OCI-LY7 (cell line): ENCODE data around the gene FAM118B. TPM values are rescaled to one million over a fixed set of nuclear protein-coding genes. Genes with fewer than 3 reads are reported as not detected.

ENCODE experiments used
- BruUV-seq: library from RNA; stranded (reverse); fragments of 400-500 nt; replicated peaks from 2 replicates; lab custom pipeline; 2021; lab: Mats Ljungman, UMichigan
- CTCF ChIA-PET: fragments of 300-600 bp; sonication (Branson Sonifier 250); formaldehyde crosslinking; loops from one replicate; lab custom pipeline; 2022; ENCODE audit warnings: antibody characterized with exemption; ENCODE audit not compliant: unreplicated experiment; lab: Charles Lee
- POLR2A ChIA-PET: fragments of 300-600 bp; sonication (Branson Sonifier 250); formaldehyde crosslinking; loops from one replicate; lab custom pipeline; 2022; ENCODE audit warnings: antibody characterized with exemption; lab: Charles Lee
- DNase-seq: peaks from one replicate; pipeline ENCODE4 v3.0.0-alpha.2; 2015; ENCODE audit warnings: low spot score
- H2AFZ ChIP-seq: fragments of 200-600 bp; sonication (generic), shearing (Covaris generic); 2 replicates; pipeline ENCODE4 v1.6.1; 2014; ENCODE audit warnings: mild to moderate bottlenecking, antibody characterized with exemption, low read length, moderate library complexity
- H3K27ac ChIP-seq: fragments of 200-600 bp; sonication (generic); 2 replicates; pipeline ENCODE4 v1.5.1; 2014; ENCODE audit warnings: mixed run types, low read depth, mild to moderate bottlenecking, moderate library complexity, low read length, inconsistent platforms; ENCODE audit not compliant: poor library complexity, severe bottlenecking
- H3K36me3 ChIP-seq: fragments of 200-600 bp; sonication (generic); 2 replicates; pipeline ENCODE4 v1.6.1; 2014; ENCODE audit warnings: mild to moderate bottlenecking, antibody characterized with exemption, low read length, moderate library complexity, mixed read lengths; ENCODE audit not compliant: insufficient read depth
- H3K4me1 ChIP-seq: fragments of 200-600 bp; sonication (generic); 2 replicates; pipeline ENCODE4 v1.5.1; 2014; ENCODE audit warnings: mild to moderate bottlenecking, low read length; ENCODE audit not compliant: insufficient read depth, poor library complexity, severe bottlenecking
- H3K4me2 ChIP-seq: fragments of 200-600 bp; sonication (generic); 2 replicates; pipeline ENCODE4 v1.6.1; 2014; ENCODE audit warnings: mild to moderate bottlenecking, low read length
- H3K4me3 ChIP-seq: fragments of 200-600 bp; sonication (generic); 2 replicates; pipeline ENCODE4 v1.5.1; 2014; ENCODE audit warnings: mild to moderate bottlenecking, low read depth, low read length; ENCODE audit not compliant: poor library complexity, severe bottlenecking
- H3K79me2 ChIP-seq: fragments of 200-600 bp; sonication (generic); 2 replicates; pipeline ENCODE4 v1.6.1; 2016; ENCODE audit warnings: low read depth, mild to moderate bottlenecking, low read length, moderate library complexity, mixed read lengths; ENCODE audit not compliant: insufficient read depth
- H3K9me2 ChIP-seq: fragments of 200-600 bp; sonication (generic); 2 replicates; pipeline ENCODE4 v1.6.1; 2016; ENCODE audit warnings: mild to moderate bottlenecking, low read length, mixed read lengths; ENCODE audit not compliant: insufficient read depth
- H3K9me3 ChIP-seq: fragments of 200-600 bp; sonication (generic); 2 replicates; pipeline ENCODE4 v1.6.1; 2014; ENCODE audit warnings: mild to moderate bottlenecking, mixed run types, low read length, mixed read lengths
- H4K20me1 ChIP-seq: fragments of 200-600 bp; sonication (generic); 2 replicates; pipeline ENCODE4 v1.6.1; 2014; ENCODE audit warnings: mild to moderate bottlenecking, antibody characterized with exemption, low read length, moderate library complexity, mixed read lengths; ENCODE audit not compliant: insufficient read depth
- EZH2phosphoT487 ChIP-seq: fragments of 200-600 bp; sonication (generic); IDR thresholded peaks from 2 replicates; pipeline ENCODE4 v1.6.1; 2018; ENCODE audit warnings: low read depth, borderline replicate concordance, mild to moderate bottlenecking, mixed run types, antibody characterized with exemption, low read length, moderate library complexity, mixed read lengths
- intact Hi-C: fragments of 100-400 bp; cut with micrococcal nuclease; formaldehyde crosslinking; loops from one replicate; pipeline ENCODE4 v1.10.0; 2022; ENCODE audit not compliant: unreplicated experiment
- total RNA-seq, 2 experiments: library from RNA; depleted of rRNA in 1 of 2; stranded (reverse); fragments of >200 nt in 1 of 2; shearing (Covaris generic) in 1 of 2; gene quantifications; 2 replicates each; pipeline ENCODE4 v1.2.3, GENCODE V29; 2014 to 2022
- TF ChIP-seq, protein P1 (sequence below): fragments of 200-600 bp; sonication (generic); conservative IDR thresholded peaks from 2 replicates; pipeline ENCODE4 v1.5.1; 2014; ENCODE audit warnings: mild to moderate bottlenecking, antibody characterized with exemption, low read length, moderate library complexity, mixed read lengths

Gene FAM118B
- total RNA-seq, 2 experiments from 2014 or later, result 9.9 to 14.8 TPM

- Histone ChIP-seq H3K36me3 (peaks cover 15% of the 10 kb centered on the region), H3K9me3 (0 out of 2 replicates have a peak, but pooled peaks cover 6% of the 10 kb centered on the region), H3K9me2 (no peaks in the 10 kb centered on the region), H3K4me1 (peaks cover 21% of the 10 kb centered on the region), H2AFZ (no peak overlapping the region), H3K4me3 (no peak overlapping the region), H4K20me1 (no peaks in the 10 kb centered on the region; the same call in 1 of the 2 replicates), H3K27ac (no peak overlapping the region), H3K4me2 (peak overlapping the region; percentile 16; the same call in 1 of the 2 replicates), H3K79me2 (peaks cover 50% of the 10 kb centered on the region; the same call in 1 of the 2 replicates)
- BruUV-seq, result no TSS peak
- DNase-seq, result peak; percentile 13
- no peak for TF ChIP-seq EZH2phosphoT487
- TF ChIP-seq, protein P1, sequence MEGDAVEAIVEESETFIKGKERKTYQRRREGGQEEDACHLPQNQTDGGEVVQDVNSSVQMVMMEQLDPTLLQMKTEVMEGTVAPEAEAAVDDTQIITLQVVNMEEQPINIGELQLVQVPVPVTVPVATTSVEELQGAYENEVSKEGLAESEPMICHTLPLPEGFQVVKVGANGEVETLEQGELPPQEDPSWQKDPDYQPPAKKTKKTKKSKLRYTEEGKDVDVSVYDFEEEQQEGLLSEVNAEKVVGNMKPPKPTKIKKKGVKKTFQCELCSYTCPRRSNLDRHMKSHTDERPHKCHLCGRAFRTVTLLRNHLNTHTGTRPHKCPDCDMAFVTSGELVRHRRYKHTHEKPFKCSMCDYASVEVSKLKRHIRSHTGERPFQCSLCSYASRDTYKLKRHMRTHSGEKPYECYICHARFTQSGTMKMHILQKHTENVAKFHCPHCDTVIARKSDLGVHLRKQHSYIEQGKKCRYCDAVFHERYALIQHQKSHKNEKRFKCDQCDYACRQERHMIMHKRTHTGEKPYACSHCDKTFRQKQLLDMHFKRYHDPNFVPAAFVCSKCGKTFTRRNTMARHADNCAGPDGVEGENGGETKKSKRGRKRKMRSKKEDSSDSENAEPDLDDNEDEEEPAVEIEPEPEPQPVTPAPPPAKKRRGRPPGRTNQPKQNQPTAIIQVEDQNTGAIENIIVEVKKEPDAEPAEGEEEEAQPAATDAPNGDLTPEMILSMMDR, result no peak
- POLR2A ChIA-PET, result interaction anchor here (0.8 to 0.9 kb wide), 2 partner anchors 14 to 37 kb away, joined by 3 to 4 read pairs; no protein-coding TSS in a partner anchor
- intact Hi-C loops, result no loop called here
- CTCF ChIA-PET, result no interaction called here
Observed at GRCh38 chr11:126217491-126217890, 5.9 kb downstream of the FAM118B start.

GRCh38 chr11:126219547-126219946, 8.0 kb downstream of the FAM118B start:
- peaks cover 12% of the 10 kb centered on the region for H3K4me1 ChIP-seq
- intact Hi-C loops, result no loop called here
- H3K4me2 ChIP-seq, result no peak overlapping the region
- ChIA-PET POLR2A (interaction anchor here (0.6 to 1.2 kb wide), 4 partner anchors 9 to 731 kb away, joined by 3 read pairs; no protein-coding TSS in a partner anchor), CTCF (no interaction called here)
- H3K9me3 ChIP-seq, result peaks cover 19% of the 10 kb centered on the region
- no peak overlapping the region for H2AFZ ChIP-seq
- H3K4me3 ChIP-seq, result no peak overlapping the region
- H3K79me2 ChIP-seq, result peaks cover 58% of the 10 kb centered on the region; the same call in 1 of the 2 replicates
- H3K36me3 ChIP-seq, result peaks cover 18% of the 10 kb centered on the region
- H3K9me2 ChIP-seq, result no peaks in the 10 kb centered on the region
- H4K20me1 ChIP-seq, result no peaks in the 10 kb centered on the region; the same call in 1 of the 2 replicates
- TF ChIP-seq, protein P1, result no peak
- TF ChIP-seq EZH2phosphoT487, result no peak
- no peak for DNase-seq
- no peak overlapping the region for H3K27ac ChIP-seq
- no TSS peak for BruUV-seq

- no TSS peak for BruUV-seq
- no peak for DNase-seq
- POLR2A ChIA-PET, result interaction anchor here (0.6 kb wide), 1 partner anchor 55 kb away, joined by 6 read pairs; no protein-coding TSS in a partner anchor
- Histone ChIP-seq H3K36me3 (peaks cover 39% of the 10 kb centered on the region), H3K9me3 (peaks cover 55% of the 10 kb centered on the region), H3K27ac (no peak overlapping the region), H3K4me2 (no peak overlapping the region), H3K79me2 (peaks cover 43% of the 10 kb centered on the region; the same call in 1 of the 2 replicates), H2AFZ (no peak overlapping the region), H3K9me2 (no peaks in the 10 kb centered on the region), H4K20me1 (no peaks in the 10 kb centered on the region), H3K4me3 (no peak overlapping the region), H3K4me1 (no peaks in the 10 kb centered on the region)
- CTCF ChIA-PET, result no interaction called here
- intact Hi-C loops, result no loop called here
- no peak for TF ChIP-seq EZH2phosphoT487
- TF ChIP-seq, protein P1, result no peak
Observed at GRCh38 chr11:126224647-126225294, 13.2 kb downstream of the FAM118B start.
